HCT116 (cell line): ENCODE measurements around the gene MTHFD1L.

Experiments
- TF ChIP-seq, protein P1 (sequence below), 3 experiments: fragments of 200-600 bp in 1 of 3; sonication (generic) in 1 of 3; IDR thresholded peaks in 2 of 3; conservative IDR thresholded peaks in 1 of 3; 2 replicates each; pipeline ENCODE4 v1.5.1; 2012 to 2017; ENCODE audit warnings: low read depth in 2 of 3, low read length in 2 of 3, antibody characterized with exemption in 1 of 3, borderline replicate concordance in 1 of 3, control low read depth in 1 of 3, mild to moderate bottlenecking in 1 of 3, mixed read lengths in 1 of 3, mixed run types in 1 of 3, moderate library complexity in 1 of 3; ENCODE audit not compliant: insufficient read depth in 1 of 3
- TF ChIP-seq, protein P2 (sequence below): IDR thresholded peaks from 2 replicates; pipeline ENCODE4 v1.6.1; 2011; ENCODE audit warnings: mild to moderate bottlenecking, low read length, moderate library complexity; ENCODE audit not compliant: insufficient replicate concordance; ENCODE audit errors: extremely low read depth

- TF ChIP-seq, protein P1, sequence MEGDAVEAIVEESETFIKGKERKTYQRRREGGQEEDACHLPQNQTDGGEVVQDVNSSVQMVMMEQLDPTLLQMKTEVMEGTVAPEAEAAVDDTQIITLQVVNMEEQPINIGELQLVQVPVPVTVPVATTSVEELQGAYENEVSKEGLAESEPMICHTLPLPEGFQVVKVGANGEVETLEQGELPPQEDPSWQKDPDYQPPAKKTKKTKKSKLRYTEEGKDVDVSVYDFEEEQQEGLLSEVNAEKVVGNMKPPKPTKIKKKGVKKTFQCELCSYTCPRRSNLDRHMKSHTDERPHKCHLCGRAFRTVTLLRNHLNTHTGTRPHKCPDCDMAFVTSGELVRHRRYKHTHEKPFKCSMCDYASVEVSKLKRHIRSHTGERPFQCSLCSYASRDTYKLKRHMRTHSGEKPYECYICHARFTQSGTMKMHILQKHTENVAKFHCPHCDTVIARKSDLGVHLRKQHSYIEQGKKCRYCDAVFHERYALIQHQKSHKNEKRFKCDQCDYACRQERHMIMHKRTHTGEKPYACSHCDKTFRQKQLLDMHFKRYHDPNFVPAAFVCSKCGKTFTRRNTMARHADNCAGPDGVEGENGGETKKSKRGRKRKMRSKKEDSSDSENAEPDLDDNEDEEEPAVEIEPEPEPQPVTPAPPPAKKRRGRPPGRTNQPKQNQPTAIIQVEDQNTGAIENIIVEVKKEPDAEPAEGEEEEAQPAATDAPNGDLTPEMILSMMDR (IDR thresholded peaks at IDR 0.05 in 2 of 3, conservative IDR thresholded peaks at IDR 0.05 in 1 of 3; ENCODE audit: borderline replicate concordance in 1 of 3, insufficient read depth in 1 of 3, low read depth in 2 of 3, low read length in 2 of 3) = no peak
- TF ChIP-seq, protein P2, sequence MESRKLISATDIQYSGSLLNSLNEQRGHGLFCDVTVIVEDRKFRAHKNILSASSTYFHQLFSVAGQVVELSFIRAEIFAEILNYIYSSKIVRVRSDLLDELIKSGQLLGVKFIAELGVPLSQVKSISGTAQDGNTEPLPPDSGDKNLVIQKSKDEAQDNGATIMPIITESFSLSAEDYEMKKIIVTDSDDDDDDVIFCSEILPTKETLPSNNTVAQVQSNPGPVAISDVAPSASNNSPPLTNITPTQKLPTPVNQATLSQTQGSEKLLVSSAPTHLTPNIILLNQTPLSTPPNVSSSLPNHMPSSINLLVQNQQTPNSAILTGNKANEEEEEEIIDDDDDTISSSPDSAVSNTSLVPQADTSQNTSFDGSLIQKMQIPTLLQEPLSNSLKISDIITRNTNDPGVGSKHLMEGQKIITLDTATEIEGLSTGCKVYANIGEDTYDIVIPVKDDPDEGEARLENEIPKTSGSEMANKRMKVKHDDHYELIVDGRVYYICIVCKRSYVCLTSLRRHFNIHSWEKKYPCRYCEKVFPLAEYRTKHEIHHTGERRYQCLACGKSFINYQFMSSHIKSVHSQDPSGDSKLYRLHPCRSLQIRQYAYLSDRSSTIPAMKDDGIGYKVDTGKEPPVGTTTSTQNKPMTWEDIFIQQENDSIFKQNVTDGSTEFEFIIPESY = no peak
Measured at GRCh38 chr6:151027936-151028838, 162.7 kb downstream of the MTHFD1L start.
